Ovary (tissue), 9 donors: ENCODE results near the gene PPHLN1. TPM values are rescaled to one million over a fixed set of nuclear protein-coding genes. Genes with fewer than 3 reads are reported as not detected.

ENCODE experiments used
- DNase-seq, 5 donors: peaks; one replicate each; pipeline ENCODE4 v3.0.0-alpha.2; 2019 to 2020
- H3K27ac ChIP-seq, 2 donors: fragments of 200-600 bp; one replicate each; pipeline versions ENCODE4 v1.5.1 to v1.8.0; 2019 to 2022
- H3K27me3 ChIP-seq: fragments of 200-600 bp; one replicate; pipeline ENCODE4 v1.8.0; 2022
- H3K36me3 ChIP-seq: fragments of 200-600 bp; sonication (generic); one replicate; pipeline ENCODE4 v1.5.1; 2019
- H3K4me1 ChIP-seq: one replicate; pipeline ENCODE4 v1.8.1; 2013; ENCODE audit warnings: mild to moderate bottlenecking, moderate library complexity; ENCODE audit not compliant: insufficient read depth
- H3K4me3 ChIP-seq: fragments of 200-600 bp; sonication (generic); one replicate; pipeline ENCODE4 v1.5.1; 2017
- H3K9me3 ChIP-seq, 2 donors: fragments of 200-600 bp in 1 of 2; sonication (generic) in 1 of 2; one replicate each; pipeline versions ENCODE4 v1.5.1 to v1.8.1; 2013 to 2019; ENCODE audit warnings: mild to moderate bottlenecking in 1 of 2, moderate library complexity in 1 of 2
- EP300 ChIP-seq: sonication (generic); formaldehyde crosslinking; IDR thresholded peaks from one replicate; pipeline ENCODE4 v1.6.1; 2017; ENCODE audit warnings: antibody characterized with exemption
- POLR2A ChIP-seq: fragments of 450-650 bp; IDR thresholded peaks from one replicate; pipeline ENCODE4 v1.6.1; 2017; ENCODE audit warnings: antibody characterized with exemption, mild to moderate bottlenecking, moderate library complexity
- WGBS, 3 donors: extraction: QIAGEN DNeasy Blood & Tissue Kit in 1 of 3; methylation state at CpG; one replicate each; pipeline versions ENCODE4 v1.1.5 to v1.1.7; 2013 to 2017; 5-methylcytosine and 5-hydroxymethylcytosine counted together
- intact Hi-C, 4 donors: fragments of 100-400 bp; cut with DNase I; formaldehyde crosslinking; loops; one replicate each; pipeline versions ENCODE4 v1.11.0 to v1.15.1; 2022 to 2023
- polyA plus RNA-seq, 2 donors: library from polyadenylated mRNA; stranded (reverse); fragments of 200-250 nt in 1 of 2; fragments of 350-450 nt in 1 of 2; fragmentation: Illumina TruSeq in 1 of 2; extraction: RNeasy Lipid Tissue Mini Kit (QIAGEN cat#74804) in 1 of 2; gene quantifications; one replicate each; pipeline ENCODE4 v1.2.3, GENCODE V29; 2013 to 2014
- total RNA-seq, 7 donors: library from RNA; depleted of rRNA in 2 of 7; stranded (reverse); fragments of >200 nt in 2 of 7; fragmentation: NEBNext Ultra II Directional in 3 of 7; extraction: Animal tissue kit (Norgen Biotek cat#: 25700) in 3 of 7; gene quantifications; one replicate each; pipeline versions ENCODE4 v1.1.0 to v1.2.4, GENCODE V29; 2016 to 2023
- TF ChIP-seq, protein P1 (sequence below), 3 donors: fragments of 450-650 bp in 2 of 3; fragments of 200-600 bp in 1 of 3; IDR thresholded peaks; one replicate each; pipeline versions ENCODE4 v1.5.1 to v1.8.0; 2016 to 2022; ENCODE audit warnings: antibody characterized with exemption in 3 of 3, mild to moderate bottlenecking in 1 of 3
- donor health status: DM: no; HTN: no; CAD: no; lungs with moderate emphysema.
- donor health status: DM: no; HTN: no; CAD: no.
- donor health status: Bipolar disorder and iron deficiency.
- donor health status: DM: yes; HTN: yes; CAD: no.
- donor health status: DM: no; HTN: no; CAD: no.
- donor health status: DM: yes; HTN: yes; CAD: no.

Gene PPHLN1
- total and polyA plus RNA-seq, 9 donors, result 35.6 to 68.9 (median 53.8) TPM

DNA sequence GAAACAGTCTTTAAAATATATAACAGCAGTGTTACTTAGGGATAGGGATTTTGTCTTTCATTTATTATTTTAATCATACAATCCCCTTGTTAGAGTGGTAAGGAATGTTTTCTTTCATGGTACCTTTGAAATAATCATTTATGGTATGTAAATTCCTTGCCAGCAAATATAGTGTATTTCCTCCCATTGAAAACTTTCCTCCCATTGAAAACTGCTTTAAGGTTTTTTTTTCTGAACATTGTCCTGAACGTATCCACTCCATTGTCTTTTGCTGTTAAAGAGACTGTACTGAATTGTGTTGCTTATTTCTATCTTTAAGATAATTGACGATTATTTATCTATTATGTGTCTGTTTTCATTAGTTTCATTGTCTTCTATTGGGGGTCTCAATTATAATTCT lies 83.5 kb downstream of the PPHLN1 start:
- Histone ChIP-seq H3K4me3 (no peak overlapping the region), H3K9me3 (no peaks in the 10 kb centered on the region), H3K27ac (no peak overlapping the region), H3K36me3 (no peaks in the 10 kb centered on the region), H3K4me1 (no peaks in the 10 kb centered on the region), H3K27me3 (no peaks in the 10 kb centered on the region)
- intact Hi-C loops, result no loop called here
- no peak for DNase-seq
- WGBS, 3 donors, result 51 to 66% (median 57%) methylated on average over 2 of the region's 2 CpGs
- TF ChIP-seq, protein P1, sequence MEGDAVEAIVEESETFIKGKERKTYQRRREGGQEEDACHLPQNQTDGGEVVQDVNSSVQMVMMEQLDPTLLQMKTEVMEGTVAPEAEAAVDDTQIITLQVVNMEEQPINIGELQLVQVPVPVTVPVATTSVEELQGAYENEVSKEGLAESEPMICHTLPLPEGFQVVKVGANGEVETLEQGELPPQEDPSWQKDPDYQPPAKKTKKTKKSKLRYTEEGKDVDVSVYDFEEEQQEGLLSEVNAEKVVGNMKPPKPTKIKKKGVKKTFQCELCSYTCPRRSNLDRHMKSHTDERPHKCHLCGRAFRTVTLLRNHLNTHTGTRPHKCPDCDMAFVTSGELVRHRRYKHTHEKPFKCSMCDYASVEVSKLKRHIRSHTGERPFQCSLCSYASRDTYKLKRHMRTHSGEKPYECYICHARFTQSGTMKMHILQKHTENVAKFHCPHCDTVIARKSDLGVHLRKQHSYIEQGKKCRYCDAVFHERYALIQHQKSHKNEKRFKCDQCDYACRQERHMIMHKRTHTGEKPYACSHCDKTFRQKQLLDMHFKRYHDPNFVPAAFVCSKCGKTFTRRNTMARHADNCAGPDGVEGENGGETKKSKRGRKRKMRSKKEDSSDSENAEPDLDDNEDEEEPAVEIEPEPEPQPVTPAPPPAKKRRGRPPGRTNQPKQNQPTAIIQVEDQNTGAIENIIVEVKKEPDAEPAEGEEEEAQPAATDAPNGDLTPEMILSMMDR (IDR thresholded peaks at IDR 0.05), result no peak
- TF ChIP-seq POLR2A, result no peak
- no peak for TF ChIP-seq EP300

DNA sequence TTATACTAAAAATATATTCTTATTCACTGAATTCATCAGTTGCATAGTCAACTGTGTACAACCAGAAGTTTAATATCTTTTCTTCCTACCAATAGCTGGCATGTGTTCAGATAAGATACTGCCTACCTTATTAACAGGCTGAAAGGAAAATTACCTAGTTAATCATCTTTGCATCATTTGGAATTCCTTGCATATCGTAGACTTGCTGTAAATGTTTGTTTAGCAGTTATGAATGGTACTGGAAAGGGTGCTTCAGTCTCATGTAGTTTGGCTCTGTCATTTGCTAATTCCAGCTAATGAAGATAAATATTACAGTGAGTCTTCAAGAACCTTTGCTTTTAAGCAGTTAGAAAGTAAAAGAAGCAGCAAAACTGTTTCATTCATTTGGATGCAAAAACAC lies 84.4 kb downstream of the PPHLN1 start:
- H3K36me3 ChIP-seq, result no peaks in the 10 kb centered on the region
- no peaks in the 10 kb centered on the region for H3K9me3 ChIP-seq
- DNase-seq, result no peak
- intact Hi-C loops, result no loop called here
- 60 to 71% (median 67%) methylated on average over 1 of the region's 1 CpG for WGBS, 3 donors
- H3K4me3 ChIP-seq, result no peak overlapping the region
- H3K27ac ChIP-seq, result no peak overlapping the region
- H3K27me3 ChIP-seq, result no peaks in the 10 kb centered on the region
- TF ChIP-seq EP300, result no peak
- TF ChIP-seq, protein P1 (IDR thresholded peaks at IDR 0.05), result no peak
- no peak for TF ChIP-seq POLR2A
- no peaks in the 10 kb centered on the region for H3K4me1 ChIP-seq

DNA sequence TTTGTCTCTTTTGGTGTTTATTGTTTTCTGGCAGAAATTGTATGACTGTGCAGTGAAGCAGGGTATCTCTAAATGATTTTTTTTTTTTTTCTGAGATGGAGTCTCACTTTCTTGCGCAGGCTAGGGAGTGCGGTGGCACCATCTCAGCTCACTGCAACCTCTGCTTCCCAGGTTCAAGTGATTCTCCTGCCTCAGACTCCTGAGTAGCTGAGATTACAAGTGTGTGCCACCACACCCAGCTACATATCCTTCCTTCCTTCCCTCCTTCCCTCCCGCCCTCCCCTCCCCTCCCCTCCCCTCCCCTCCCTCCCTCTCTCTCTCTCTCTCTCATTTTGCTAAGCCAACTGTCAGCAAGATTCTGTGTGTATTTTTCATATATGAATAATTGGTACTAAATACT lies 94.4 kb downstream of the PPHLN1 start:
- WGBS, 3 donors, result 77 to 87% (median 86%) methylated on average over 3 of the region's 3 CpGs
- intact Hi-C loops, result no loop called here
- TF ChIP-seq, protein P1 (IDR thresholded peaks at IDR 0.05), result no peak
- Histone ChIP-seq H3K9me3 (no peaks in the 10 kb centered on the region), H3K4me3 (no peak overlapping the region), H3K27me3 (no peaks in the 10 kb centered on the region), H3K4me1 (no peaks in the 10 kb centered on the region), H3K27ac (no peak overlapping the region), H3K36me3 (no peaks in the 10 kb centered on the region)
- no peak for DNase-seq

DNA sequence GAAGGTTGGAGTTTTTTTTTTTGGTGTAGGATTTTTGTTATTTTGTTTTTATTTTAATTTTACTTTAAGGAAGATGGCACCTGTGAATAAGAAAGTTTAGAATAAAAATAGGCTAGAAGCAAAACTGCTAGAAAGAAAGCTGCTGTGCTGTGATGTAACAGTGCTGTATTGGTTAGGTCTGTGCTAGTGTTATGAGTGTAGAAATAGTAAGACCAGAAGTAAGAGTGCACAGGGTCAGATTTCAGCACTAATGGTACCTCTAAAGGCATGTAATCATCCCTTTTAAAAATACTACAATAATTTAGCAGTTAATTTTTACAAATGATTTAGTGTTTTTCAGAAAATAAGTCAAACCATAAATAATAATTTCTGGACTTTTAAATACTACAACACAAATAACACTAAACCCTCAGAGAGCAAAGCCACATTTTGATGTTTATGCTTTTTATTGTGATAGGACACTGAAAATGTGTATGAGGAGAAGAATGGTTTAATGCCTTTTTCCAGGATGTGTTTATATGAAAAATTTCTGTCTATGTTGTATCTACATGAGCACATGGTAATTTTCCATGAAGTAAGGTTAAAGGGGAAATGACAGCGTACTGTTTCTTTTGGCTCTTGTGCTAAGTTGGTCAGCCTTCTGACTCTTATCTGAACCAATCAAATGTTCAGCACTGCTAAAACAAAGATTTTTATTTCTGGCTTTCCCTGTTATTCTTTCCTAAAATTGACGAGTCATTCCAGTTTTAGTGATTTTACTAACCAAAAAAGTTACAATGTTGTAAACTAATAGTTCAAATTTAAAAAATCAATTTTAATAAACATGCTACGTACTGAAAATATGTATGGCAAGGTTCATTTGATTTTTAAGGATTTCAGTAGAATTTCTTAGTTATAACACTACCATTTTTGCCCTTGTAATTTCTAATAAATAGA lies 96.1 kb downstream of the PPHLN1 start:
- TF ChIP-seq, protein P1 (IDR thresholded peaks at IDR 0.05), result no peak
- no peak for TF ChIP-seq POLR2A
- TF ChIP-seq EP300, result no peak
- intact Hi-C loops, result no loop called here
- no peak for DNase-seq
- no peak overlapping the region for H3K27ac ChIP-seq
- 33 to 44% (median 37%) methylated on average over 3 of the region's 3 CpGs for WGBS, 3 donors
- H3K4me1 ChIP-seq, result no peaks in the 10 kb centered on the region
- no peaks in the 10 kb centered on the region for H3K27me3 ChIP-seq
- H3K9me3 ChIP-seq, result no peaks in the 10 kb centered on the region
- no peaks in the 10 kb centered on the region for H3K36me3 ChIP-seq
- no peak overlapping the region for H3K4me3 ChIP-seq
